Activated CD4-positive, alpha-beta memory T cell treated with anti-CD3 and anti-CD28 coated beads for 36 hours (primary cell): ENCODE data around the gene SAMD4B. TPM values are rescaled to one million over a fixed set of nuclear protein-coding genes. Genes with fewer than 3 reads are reported as not detected.

Source experiments
- CTCF ChIA-PET: fragments of 350-600 bp; sonication (Branson Sonifier 250); formaldehyde crosslinking; loops from one replicate; lab custom pipeline; 2021; ENCODE audit warnings: antibody characterized with exemption, inconsistent platforms; lab: Charles Lee
- POLR2A ChIA-PET: fragments of 350-600 bp; sonication (Branson Sonifier 250); formaldehyde crosslinking; loops from one replicate; lab custom pipeline; 2021; ENCODE audit warnings: antibody characterized with exemption; lab: Charles Lee
- DNase-seq: peaks from one replicate; pipeline ENCODE4 v3.0.0-alpha.2; 2020
- H3K27ac Mint-ChIP-seq: one replicate; pipeline ENCODE4 v1.8.0; 2021; ENCODE audit warnings: mixed read lengths
- H3K27me3 Mint-ChIP-seq: one replicate; pipeline ENCODE4 v1.8.0; 2021; ENCODE audit warnings: mixed read lengths
- H3K36me3 Mint-ChIP-seq: one replicate; pipeline ENCODE4 v1.8.0; 2021; ENCODE audit warnings: mixed read lengths
- H3K4me1 Mint-ChIP-seq: one replicate; pipeline ENCODE4 v1.8.0; 2021; ENCODE audit warnings: low read depth, mixed read lengths
- H3K4me3 Mint-ChIP-seq: one replicate; pipeline ENCODE4 v1.8.0; 2021; ENCODE audit warnings: mild to moderate bottlenecking, mixed read lengths
- H3K9me3 Mint-ChIP-seq: one replicate; pipeline ENCODE4 v1.8.0; 2021; ENCODE audit warnings: mixed read lengths
- intact Hi-C: fragments of 100-400 bp; cut with micrococcal nuclease; formaldehyde crosslinking; loops from one replicate; pipeline ENCODE4 v1.15.1; 2023
- total RNA-seq, 2 experiments: library from RNA; stranded (reverse); gene quantifications; one replicate each; pipeline ENCODE4 v1.2.3, GENCODE V29; 2021

The SAMD4B gene, protein sequence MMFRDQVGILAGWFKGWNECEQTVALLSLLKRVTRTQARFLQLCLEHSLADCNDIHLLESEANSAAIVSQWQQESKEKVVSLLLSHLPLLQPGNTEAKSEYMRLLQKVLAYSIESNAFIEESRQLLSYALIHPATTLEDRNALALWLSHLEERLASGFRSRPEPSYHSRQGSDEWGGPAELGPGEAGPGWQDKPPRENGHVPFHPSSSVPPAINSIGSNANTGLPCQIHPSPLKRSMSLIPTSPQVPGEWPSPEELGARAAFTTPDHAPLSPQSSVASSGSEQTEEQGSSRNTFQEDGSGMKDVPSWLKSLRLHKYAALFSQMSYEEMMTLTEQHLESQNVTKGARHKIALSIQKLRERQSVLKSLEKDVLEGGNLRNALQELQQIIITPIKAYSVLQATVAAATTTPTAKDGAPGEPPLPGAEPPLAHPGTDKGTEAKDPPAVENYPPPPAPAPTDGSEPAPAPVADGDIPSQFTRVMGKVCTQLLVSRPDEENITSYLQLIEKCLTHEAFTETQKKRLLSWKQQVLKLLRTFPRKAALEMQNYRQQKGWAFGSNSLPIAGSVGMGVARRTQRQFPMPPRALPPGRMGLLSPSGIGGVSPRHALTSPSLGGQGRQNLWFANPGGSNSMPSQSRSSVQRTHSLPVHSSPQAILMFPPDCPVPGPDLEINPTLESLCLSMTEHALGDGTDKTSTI
- 10 to 100 TPM; 49.4 to 51.3 TPM for total RNA-seq

GRCh38 chr19:39341719-39342604 is at the start of gene SAMD4B:
Gene SAMD4B (plus strand): TSS chr19:39342421. CDS start chr19:39356894, 14,473 bp downstream.
- H3K4me1 Mint-ChIP-seq = peaks cover 65% of the 10 kb centered on the region
- peak; percentile 100 for DNase-seq
- ChIA-PET POLR2A (interaction anchor here (0.6 to 1.6 kb wide), 8 partner anchors 14 to 94 kb away, joined by 3 to 8 read pairs (median 4); partner anchors contain the start of genes MED29, PAF1 and RPS16), CTCF (interaction anchor here (0.6 to 2.0 kb wide), 15 partner anchors 9 to 503 kb away, joined by 3 to 11 read pairs (median 3); partner anchors contain the start of genes MED29, PAF1 and RPS16)
- H3K27me3 Mint-ChIP-seq = no peaks in the 10 kb centered on the region
- H3K36me3 Mint-ChIP-seq = peaks cover 9% of the 10 kb centered on the region
- no peaks in the 10 kb centered on the region for H3K9me3 Mint-ChIP-seq
- intact Hi-C loops = loop anchor here (1.0 to 10.0 kb wide), 7 partner anchors 9 to 490 kb away; partner anchors contain the start of genes EID2B, MED29, PAF1 and PAK4
- peak within 1 kb of the TSS; percentile 98 for H3K4me3 Mint-ChIP-seq
- peak within 1 kb of the TSS; percentile 91 for H3K27ac Mint-ChIP-seq

DNA sequence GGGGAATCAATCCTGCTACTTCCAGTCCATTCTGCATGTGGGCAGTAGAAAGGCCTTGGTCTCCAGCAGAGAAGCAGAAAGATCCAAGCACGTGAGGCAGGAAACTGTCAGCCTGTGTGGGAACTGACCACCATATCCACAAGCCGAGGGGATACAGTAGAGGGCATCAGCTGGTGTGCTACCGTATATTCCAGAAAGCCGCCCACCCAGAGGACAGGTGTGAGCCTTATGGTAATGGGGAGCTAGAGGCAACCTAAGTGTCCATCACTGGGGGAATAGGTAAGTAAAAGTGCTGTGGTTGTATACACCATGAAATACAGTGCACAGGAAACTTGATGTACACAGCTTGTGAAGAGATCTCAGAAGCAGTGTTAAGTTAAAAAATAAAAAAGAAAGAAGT is 48.8 kb upstream of the SAMD4B start:
- ChIA-PET POLR2A (no interaction called here), CTCF (interaction anchor here (0.8 kb wide), 1 partner anchor 34 kb away, joined by 3 read pairs; no protein-coding TSS in a partner anchor)
- H3K27ac Mint-ChIP-seq = no peak overlapping the region
- H3K27me3 Mint-ChIP-seq = no peaks in the 10 kb centered on the region
- H3K4me1 Mint-ChIP-seq = peaks cover 13% of the 10 kb centered on the region
- H3K9me3 Mint-ChIP-seq = no peaks in the 10 kb centered on the region
- no peak for DNase-seq
- no peaks in the 10 kb centered on the region for H3K36me3 Mint-ChIP-seq
- H3K4me3 Mint-ChIP-seq = no peak overlapping the region
- intact Hi-C loops = no loop called here

DNA sequence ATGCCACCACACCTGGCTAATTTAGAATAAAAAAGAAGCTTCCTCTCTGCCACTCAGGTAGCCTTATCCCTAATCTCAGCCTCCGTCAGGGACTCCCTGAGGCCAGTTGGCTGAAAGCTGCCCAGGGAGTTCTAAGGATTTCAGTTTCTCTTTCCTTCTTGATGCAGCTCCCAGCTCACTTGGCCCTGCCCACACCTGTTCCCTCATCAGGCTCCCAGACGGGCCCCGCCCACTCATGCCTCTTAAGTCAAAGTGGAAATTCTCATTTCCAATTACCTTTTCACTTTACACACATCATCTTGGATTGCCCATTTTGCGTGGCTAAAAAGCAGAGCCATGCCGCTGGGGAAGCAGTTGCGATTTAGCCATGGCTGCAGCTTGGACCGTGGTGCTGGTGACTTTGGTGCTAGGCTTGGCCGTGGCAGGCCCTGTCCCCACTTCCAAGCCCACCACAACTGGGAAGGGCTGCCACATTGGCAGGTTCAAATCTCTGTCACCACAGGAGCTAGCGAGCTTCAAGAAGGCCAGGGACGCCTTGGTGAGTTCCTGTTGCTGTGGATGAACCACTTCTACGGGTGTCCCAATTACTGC is 46.1 kb upstream of the SAMD4B start, which contains the start of gene IFNL1:
Gene IFNL1 (plus strand): TSS at position 353 of the 591 bp plus-strand sequence. CDS start 15 bp downstream, at position 368.
- peaks cover 17% of the 10 kb centered on the region for H3K4me1 Mint-ChIP-seq
- ChIA-PET POLR2A (interaction anchor here (0.9 kb wide), 1 partner anchor 27 kb away, joined by 3 read pairs; no protein-coding TSS in a partner anchor), CTCF (interaction anchor here (1.6 kb wide), 1 partner anchor 84 kb away, joined by 3 read pairs; no protein-coding TSS in a partner anchor)
- H3K4me3 Mint-ChIP-seq = no peak within 1 kb of the TSS
- H3K27ac Mint-ChIP-seq = no peak within 1 kb of the TSS
- peak; percentile 28 for DNase-seq
- no peaks in the 10 kb centered on the region for H3K27me3 Mint-ChIP-seq
- intact Hi-C loops = no loop called here
- H3K36me3 Mint-ChIP-seq = no peaks in the 10 kb centered on the region
- H3K9me3 Mint-ChIP-seq = no peaks in the 10 kb centered on the region

- ChIA-PET CTCF (interaction anchor here (1.6 kb wide), 1 partner anchor 84 kb away, joined by 3 read pairs; no protein-coding TSS in a partner anchor), POLR2A (no interaction called here)
- H3K4me3 Mint-ChIP-seq = no peak overlapping the region
- no peaks in the 10 kb centered on the region for H3K36me3 Mint-ChIP-seq
- H3K27me3 Mint-ChIP-seq = no peaks in the 10 kb centered on the region
- no peak for DNase-seq
- intact Hi-C loops = no loop called here
- H3K4me1 Mint-ChIP-seq = peaks cover 17% of the 10 kb centered on the region
- H3K9me3 Mint-ChIP-seq = no peaks in the 10 kb centered on the region
- H3K27ac Mint-ChIP-seq = no peak overlapping the region
These were observed 45.3 kb upstream of the SAMD4B start for GRCh38 chr19:39296906-39297305.

DNA sequence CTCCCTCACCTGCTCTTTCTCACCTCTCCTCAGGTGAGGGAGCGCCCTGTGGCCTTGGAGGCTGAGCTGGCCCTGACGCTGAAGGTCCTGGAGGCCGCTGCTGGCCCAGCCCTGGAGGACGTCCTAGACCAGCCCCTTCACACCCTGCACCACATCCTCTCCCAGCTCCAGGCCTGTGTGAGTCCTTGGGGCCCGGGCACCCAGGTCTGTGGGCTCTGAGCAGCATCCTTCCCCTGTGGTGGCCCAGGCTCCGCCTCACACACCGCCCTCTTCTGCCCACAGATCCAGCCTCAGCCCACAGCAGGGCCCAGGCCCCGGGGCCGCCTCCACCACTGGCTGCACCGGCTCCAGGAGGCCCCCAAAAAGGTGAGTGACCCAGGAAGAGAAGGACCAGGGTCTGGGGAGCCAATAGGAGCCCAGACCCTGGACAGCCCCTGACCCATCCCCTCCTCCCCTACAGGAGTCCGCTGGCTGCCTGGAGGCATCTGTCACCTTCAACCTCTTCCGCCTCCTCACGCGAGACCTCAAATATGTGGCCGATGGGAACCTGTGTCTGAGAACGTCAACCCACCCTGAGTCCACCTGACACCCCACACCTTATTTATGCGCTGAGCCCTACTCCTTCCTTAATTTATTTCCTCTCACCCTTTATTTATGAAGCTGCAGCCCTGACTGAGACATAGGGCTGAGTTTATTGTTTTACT is 44.1 kb upstream of the SAMD4B start:
- H3K4me1 Mint-ChIP-seq = peaks cover 17% of the 10 kb centered on the region
- intact Hi-C loops = no loop called here
- peak; percentile 78 for DNase-seq
- no peak overlapping the region for H3K4me3 Mint-ChIP-seq
- ChIA-PET CTCF (interaction anchor here (0.6 kb wide), 1 partner anchor 1365 kb away, joined by 3 read pairs; no protein-coding TSS in a partner anchor), POLR2A (no interaction called here)
- H3K27me3 Mint-ChIP-seq = no peaks in the 10 kb centered on the region
- H3K27ac Mint-ChIP-seq = peak overlapping the region; percentile 16
- H3K9me3 Mint-ChIP-seq = no peaks in the 10 kb centered on the region
- no peaks in the 10 kb centered on the region for H3K36me3 Mint-ChIP-seq

GRCh38 chr19:39299404-39299803 is 42.8 kb upstream of the SAMD4B start:
- peak; percentile 30 for DNase-seq
- intact Hi-C loops = no loop called here
- ChIA-PET CTCF (interaction anchor here (1.0 kb wide), 1 partner anchor 15 kb away, joined by 3 read pairs; no protein-coding TSS in a partner anchor), POLR2A (no interaction called here)
- Mint-ChIP-seq H3K4me3 (no peak overlapping the region), H3K9me3 (no peaks in the 10 kb centered on the region), H3K4me1 (peaks cover 17% of the 10 kb centered on the region), H3K27ac (no peak overlapping the region), H3K36me3 (no peaks in the 10 kb centered on the region), H3K27me3 (no peaks in the 10 kb centered on the region)

DNA sequence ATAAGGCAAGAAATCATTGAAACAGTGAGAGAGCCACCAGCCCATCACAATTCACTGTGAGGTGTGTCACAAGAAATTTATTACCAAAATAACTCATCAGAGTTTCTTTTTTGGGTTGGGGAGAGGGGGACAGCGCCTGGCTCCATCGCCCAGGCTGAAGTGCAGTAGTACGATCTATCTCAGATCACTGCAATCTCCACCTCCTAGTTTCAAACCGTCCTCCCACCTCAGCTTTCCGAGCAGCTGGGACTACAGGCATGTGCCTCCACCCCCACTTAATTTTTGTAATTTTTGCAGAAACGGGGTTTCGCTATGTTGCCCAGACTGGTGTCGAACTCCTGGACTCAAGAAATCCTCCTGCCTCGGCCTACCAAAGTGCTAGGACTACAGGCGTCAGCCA is 42.4 kb upstream of the SAMD4B start:
- DNase-seq = no peak
- H3K9me3 Mint-ChIP-seq = no peaks in the 10 kb centered on the region
- intact Hi-C loops = no loop called here
- POLR2A ChIA-PET = no interaction called here
- H3K27ac Mint-ChIP-seq = no peak overlapping the region
- H3K4me3 Mint-ChIP-seq = no peak overlapping the region
- peaks cover 17% of the 10 kb centered on the region for H3K4me1 Mint-ChIP-seq
- CTCF ChIA-PET = interaction anchor here (1.0 kb wide), 1 partner anchor 14 kb away, joined by 3 read pairs; no protein-coding TSS in a partner anchor
- no peaks in the 10 kb centered on the region for H3K27me3 Mint-ChIP-seq
- H3K36me3 Mint-ChIP-seq = no peaks in the 10 kb centered on the region

- DNase-seq = no peak
- Mint-ChIP-seq H3K36me3 (no peaks in the 10 kb centered on the region), H3K27ac (no peak overlapping the region), H3K9me3 (no peaks in the 10 kb centered on the region), H3K4me1 (peaks cover 15% of the 10 kb centered on the region), H3K27me3 (no peaks in the 10 kb centered on the region), H3K4me3 (no peak overlapping the region)
- intact Hi-C loops = no loop called here
- POLR2A ChIA-PET = no interaction called here
- CTCF ChIA-PET = no interaction called here
These were observed 41.2 kb upstream of the SAMD4B start for GRCh38 chr19:39301021-39301420.

- ChIA-PET CTCF (no interaction called here), POLR2A (no interaction called here)
- intact Hi-C loops = no loop called here
- no peaks in the 10 kb centered on the region for H3K27me3 Mint-ChIP-seq
- no peak overlapping the region for H3K27ac Mint-ChIP-seq
- no peak overlapping the region for H3K4me3 Mint-ChIP-seq
- no peaks in the 10 kb centered on the region for H3K36me3 Mint-ChIP-seq
- no peak for DNase-seq
- H3K4me1 Mint-ChIP-seq = peaks cover 15% of the 10 kb centered on the region
- H3K9me3 Mint-ChIP-seq = no peaks in the 10 kb centered on the region
These were observed 40.7 kb upstream of the SAMD4B start for GRCh38 chr19:39301562-39301961.

GRCh38 chr19:39303373-39304184 is 38.6 kb upstream of the SAMD4B start:
- POLR2A ChIA-PET = interaction anchor here (0.5 kb wide), 1 partner anchor 473 kb away, joined by 3 read pairs; no protein-coding TSS in a partner anchor
- H3K4me3 Mint-ChIP-seq = no peak overlapping the region
- H3K27me3 Mint-ChIP-seq = no peaks in the 10 kb centered on the region

More at GRCh38 chr19:39303373-39304184, 38.6 kb upstream of the SAMD4B start:
- peaks cover under 1% of the 10 kb centered on the region for H3K36me3 Mint-ChIP-seq
- intact Hi-C loops = no loop called here
- H3K9me3 Mint-ChIP-seq = no peaks in the 10 kb centered on the region
- no peak for DNase-seq
- no peak overlapping the region for H3K27ac Mint-ChIP-seq
- CTCF ChIA-PET = interaction anchor here (0.9 to 1.2 kb wide), 2 partner anchors 24 to 91 kb away, joined by 3 to 5 read pairs; no protein-coding TSS in a partner anchor
- peaks cover 2% of the 10 kb centered on the region for H3K4me1 Mint-ChIP-seq
